ENCODE measurements around the gene ADGRB3. TPM values are rescaled to one million over a fixed set of nuclear protein-coding genes. Genes with fewer than 3 reads are reported as not detected.

The ADGRB3 gene
- polyA plus RNA-seq, 3 donors: 0.04 to 0.23 (median 0.05) TPM

GRCh38 chr6:68728159-68728979 is 93.3 kb downstream of the ADGRB3 start:
- intact Hi-C loops (cut with micrococcal nuclease): no loop called here
- Histone ChIP-seq H3K4me3 (replicated peaks in 1 of 3; ENCODE audit: low read depth in 2 of 3, low read length in 3 of 3) (no peak overlapping the region), H3K4me1 (ENCODE audit: control insufficient read depth in 1 of 2, insufficient read depth in 2 of 2, low read length in 2 of 2) (no peaks in the 10 kb centered on the region), H2AFZ (ENCODE audit: insufficient read depth, low read depth, low read length, poor library complexity, severe bottlenecking) (no peak overlapping the region), H4K20me1 (ENCODE audit: insufficient read depth, low read length) (no peaks in the 10 kb centered on the region), H3K9ac (ENCODE audit: insufficient read depth, low read length, poor library complexity, severe bottlenecking) (no peak overlapping the region), H3K4me2 (replicated peaks; ENCODE audit: extremely low read depth, low read length, poor library complexity, severe bottlenecking) (no peak overlapping the region), H3K36me3 (replicated peaks in 1 of 2; ENCODE audit: control insufficient read depth in 1 of 2, insufficient read depth in 2 of 2, low read length in 2 of 2) (no peaks in the 10 kb centered on the region), H3K27me3 (ENCODE audit: control insufficient read depth in 2 of 2, insufficient read depth in 2 of 2, low read length in 2 of 2) (no peaks in the 10 kb centered on the region), H3K9me3 (replicated peaks in 1 of 2; ENCODE audit: control insufficient read depth in 1 of 2, insufficient read depth in 1 of 2, low read length in 2 of 2) (no peaks in the 10 kb centered on the region), H3K79me2 (ENCODE audit: insufficient read depth, low read length) (no peaks in the 10 kb centered on the region), H3K27ac (ENCODE audit: low read depth in 1 of 2, low read length in 2 of 2) (no peak overlapping the region)
- 0% methylated on average over 2 of the region's 5 CpGs for WGBS (ENCODE audit: insufficient coverage)
- no peak for DNase-seq
- no peaks in the 10 kb centered on the region for H3K9me3 Mint-ChIP-seq
- no peak overlapping the region for H3K4me3 Mint-ChIP-seq
- TF ChIP-seq CTCF (IDR thresholded peaks at IDR 0.05): no peak
- no peaks in the 10 kb centered on the region for H3K4me1 Mint-ChIP-seq
- H3K27me3 Mint-ChIP-seq (ENCODE audit: low read depth in 3 of 3): no peaks in the 10 kb centered on the region
- H3K36me3 Mint-ChIP-seq: no peaks in the 10 kb centered on the region
- no peak overlapping the region for H3K27ac Mint-ChIP-seq

GRCh38 chr6:68729377-68729903 is 94.4 kb downstream of the ADGRB3 start:
- no peak for TF ChIP-seq CTCF (IDR thresholded peaks at IDR 0.05)
- Mint-ChIP-seq H3K27me3 (ENCODE audit: low read depth in 3 of 3) (peaks cover 0 to 1% (median 0%) of the 10 kb centered on the region in 3 donors), H3K27ac (no peak overlapping the region), H3K9me3 (no peaks in the 10 kb centered on the region), H3K36me3 (no peaks in the 10 kb centered on the region), H3K4me3 (no peak overlapping the region), H3K4me1 (no peaks in the 10 kb centered on the region)
- H3K36me3 ChIP-seq (replicated peaks in 1 of 2; ENCODE audit: control insufficient read depth in 1 of 2, insufficient read depth in 2 of 2, low read length in 2 of 2): no peaks in the 10 kb centered on the region
- intact Hi-C loops (cut with micrococcal nuclease): no loop called here
- no peaks in the 10 kb centered on the region for H3K9me3 ChIP-seq (replicated peaks in 1 of 2; ENCODE audit: control insufficient read depth in 1 of 2, insufficient read depth in 1 of 2, low read length in 2 of 2)
- H3K9ac ChIP-seq (ENCODE audit: insufficient read depth, low read length, poor library complexity, severe bottlenecking): no peak overlapping the region
- H3K4me2 ChIP-seq (replicated peaks; ENCODE audit: extremely low read depth, low read length, poor library complexity, severe bottlenecking): no peak overlapping the region
- no peak overlapping the region for H2AFZ ChIP-seq (ENCODE audit: insufficient read depth, low read depth, low read length, poor library complexity, severe bottlenecking)
- no peaks in the 10 kb centered on the region for H3K79me2 ChIP-seq (ENCODE audit: insufficient read depth, low read length)
- no peaks in the 10 kb centered on the region for H4K20me1 ChIP-seq (ENCODE audit: insufficient read depth, low read length)
- no peak overlapping the region for H3K4me3 ChIP-seq (replicated peaks in 1 of 3; ENCODE audit: low read depth in 2 of 3, low read length in 3 of 3)
- DNase-seq: no peak
- H3K27me3 ChIP-seq (ENCODE audit: control insufficient read depth in 2 of 2, insufficient read depth in 2 of 2, low read length in 2 of 2): no peaks in the 10 kb centered on the region
- no peaks in the 10 kb centered on the region for H3K4me1 ChIP-seq (ENCODE audit: control insufficient read depth in 1 of 2, insufficient read depth in 2 of 2, low read length in 2 of 2)
- no CpG with 5 or more reads among the region's 5 CpGs for WGBS (ENCODE audit: insufficient coverage)
- no peak overlapping the region for H3K27ac ChIP-seq (ENCODE audit: low read depth in 1 of 2, low read length in 2 of 2)
